GM18951 (cell line): ENCODE measurements around the gene CELF2.

Source experiments
- POLR2A ChIP-seq: IDR thresholded peaks from 4 replicates; pipeline ENCODE4 v1.6.1; 2011; ENCODE audit warnings: mild to moderate bottlenecking; ENCODE audit not compliant: insufficient read length, insufficient read depth; ENCODE audit errors: extremely low read depth
- in situ Hi-C: fragments of 300-500 bp; cut with MboI; formaldehyde crosslinking; loops from one replicate; pipeline ENCODE4 v1.12.0; 2022; ENCODE audit warnings: low sequenced_read_pairs, mixed read lengths, inconsistent platforms; ENCODE audit not compliant: unreplicated experiment

CELF2 gene

DNA sequence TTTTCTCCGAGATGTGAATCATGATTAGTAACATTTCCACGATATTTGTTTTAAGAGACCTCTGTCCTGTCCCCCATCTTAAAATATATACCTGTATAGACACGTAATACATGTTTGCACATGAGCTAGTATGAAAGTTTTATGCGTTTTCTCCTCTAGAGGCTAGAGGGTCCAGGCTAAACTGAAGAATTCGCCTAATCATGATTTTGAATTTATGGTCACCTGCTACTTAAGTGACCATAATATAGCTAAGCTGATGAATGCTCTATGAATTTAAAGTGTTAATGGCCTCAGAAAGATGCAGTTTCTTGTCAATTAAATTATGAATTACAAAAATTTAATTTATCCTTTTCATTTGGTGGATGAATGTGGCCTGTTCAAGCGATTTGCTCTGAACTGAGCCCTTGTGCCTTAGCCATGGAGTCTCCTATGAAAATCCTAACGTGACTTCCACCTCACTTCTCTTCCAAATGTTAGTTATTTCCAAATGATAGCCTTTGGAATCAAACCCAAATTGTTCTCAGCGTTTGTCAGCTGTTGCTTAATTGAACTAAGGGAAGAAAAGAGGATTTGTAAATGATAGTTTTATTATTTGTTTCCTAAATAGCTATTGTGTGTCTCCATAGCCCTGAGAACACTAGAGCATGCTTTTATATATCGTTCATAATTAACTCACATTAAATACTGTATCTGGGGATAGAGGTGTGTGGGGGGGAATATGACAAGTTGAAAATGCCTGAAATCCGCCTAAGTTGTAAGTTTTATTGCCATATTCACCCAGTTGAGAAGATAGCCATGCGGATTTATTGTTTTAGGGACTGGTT is 2.3 kb downstream of the CELF2 start:
- in situ Hi-C loops: no loop called here
- TF ChIP-seq POLR2A: no peak

DNA sequence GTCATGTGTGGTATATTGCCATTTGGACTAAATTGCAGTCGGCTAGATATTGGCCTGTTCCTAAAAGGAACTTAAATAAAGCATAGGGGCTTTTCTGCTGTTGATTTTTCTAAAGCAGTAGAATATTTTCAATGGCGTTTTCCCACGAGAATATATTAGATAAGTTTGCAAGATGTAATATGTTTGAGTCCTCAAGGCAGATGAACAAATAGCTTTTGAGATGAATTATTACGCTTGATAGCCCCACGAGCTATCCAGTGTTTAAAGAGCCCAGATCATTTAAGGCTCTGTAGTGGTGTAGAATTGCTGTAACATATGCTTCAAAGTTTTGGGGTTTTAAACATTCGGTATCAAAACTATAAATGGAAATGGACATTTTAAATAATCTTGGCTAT is 2.9 kb downstream of the CELF2 start:
- no peak for TF ChIP-seq POLR2A

DNA sequence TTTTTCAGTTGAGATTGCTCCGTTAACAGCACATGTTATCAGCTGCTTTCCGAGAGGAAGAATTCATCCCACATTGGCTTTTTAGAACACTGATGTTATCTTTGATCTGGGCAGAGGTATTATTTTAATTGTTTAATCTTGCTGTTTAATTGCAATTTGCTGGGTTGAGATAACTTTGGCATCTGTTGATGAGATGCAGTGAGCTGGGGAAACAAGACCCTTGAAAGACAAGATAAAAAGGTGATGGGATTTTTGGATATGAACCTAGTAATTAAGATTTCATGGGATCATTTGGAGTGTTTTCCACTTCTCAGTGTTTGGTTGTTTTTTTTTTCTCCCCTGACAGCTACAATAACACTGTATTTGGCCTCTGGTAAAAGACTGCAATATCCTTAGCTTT is 4.5 kb downstream of the CELF2 start:
- in situ Hi-C loops: no loop called here
- no peak for TF ChIP-seq POLR2A

More for the DNA sequence above, 2.9 kb downstream of the CELF2 start:
- in situ Hi-C loops: no loop called here

DNA sequence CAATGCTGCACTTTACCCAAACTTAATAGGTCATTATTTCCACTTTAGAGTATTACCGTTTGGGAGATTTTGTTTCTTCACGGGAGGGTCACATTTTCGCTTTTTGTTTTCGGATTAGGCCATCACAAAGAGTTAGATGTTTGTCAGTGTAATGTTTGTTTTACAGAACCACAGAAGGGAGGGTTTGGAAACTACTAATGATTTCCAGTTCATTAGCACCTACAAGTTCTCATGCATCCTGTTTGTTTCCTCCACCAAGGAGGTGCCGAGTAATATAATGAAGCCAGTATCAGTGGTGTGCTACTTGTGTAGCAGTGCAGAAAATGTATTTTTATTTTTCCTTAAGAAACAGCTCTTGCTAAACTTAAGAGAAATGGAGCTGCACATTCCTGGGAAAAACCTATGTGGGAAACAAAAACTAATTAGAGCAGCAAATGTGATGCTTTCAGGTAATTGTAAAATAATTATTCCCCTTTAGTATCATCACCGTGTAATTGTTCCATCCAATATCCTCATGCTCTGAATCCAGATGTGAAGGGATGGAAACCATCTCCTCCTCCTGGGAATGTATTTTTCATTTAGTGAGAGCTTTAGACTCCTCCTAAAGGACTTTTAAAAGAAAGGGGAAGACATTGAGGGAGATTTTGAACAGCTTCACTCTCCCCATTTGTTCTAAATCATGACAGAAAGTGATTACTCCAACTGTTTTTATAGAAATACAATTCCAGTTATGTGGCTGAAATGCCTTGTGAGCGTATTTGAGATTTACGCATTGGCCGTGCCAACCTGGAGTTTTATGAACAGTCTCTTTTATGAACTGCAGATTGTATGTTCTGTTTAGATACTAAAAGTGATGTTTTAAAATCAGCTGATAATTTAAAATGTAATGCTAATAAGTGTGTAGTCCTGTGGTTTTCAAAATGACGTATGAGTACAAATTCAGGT is 5.6 kb downstream of the CELF2 start:
- TF ChIP-seq POLR2A: no peak
- in situ Hi-C loops: no loop called here

DNA sequence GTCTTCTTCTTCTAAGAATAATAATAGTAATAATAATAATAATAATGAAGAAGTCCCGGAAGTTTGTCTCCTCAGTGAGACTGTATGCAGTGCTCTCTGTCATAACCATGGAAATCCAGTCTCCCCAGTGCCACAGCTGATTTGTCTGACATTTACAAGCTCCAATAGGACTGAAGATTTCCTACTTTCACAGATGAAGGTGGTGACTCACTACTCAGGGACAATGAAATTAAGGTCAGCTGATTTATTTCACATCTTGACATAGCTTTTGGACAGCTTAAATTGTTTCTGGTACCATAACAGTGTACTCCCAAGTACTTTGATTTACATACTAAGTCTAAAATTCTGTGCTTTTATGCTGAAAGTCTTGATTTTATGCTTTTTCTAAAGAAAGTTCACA is 6.9 kb downstream of the CELF2 start:
- in situ Hi-C loops: no loop called here
- TF ChIP-seq POLR2A: no peak

DNA sequence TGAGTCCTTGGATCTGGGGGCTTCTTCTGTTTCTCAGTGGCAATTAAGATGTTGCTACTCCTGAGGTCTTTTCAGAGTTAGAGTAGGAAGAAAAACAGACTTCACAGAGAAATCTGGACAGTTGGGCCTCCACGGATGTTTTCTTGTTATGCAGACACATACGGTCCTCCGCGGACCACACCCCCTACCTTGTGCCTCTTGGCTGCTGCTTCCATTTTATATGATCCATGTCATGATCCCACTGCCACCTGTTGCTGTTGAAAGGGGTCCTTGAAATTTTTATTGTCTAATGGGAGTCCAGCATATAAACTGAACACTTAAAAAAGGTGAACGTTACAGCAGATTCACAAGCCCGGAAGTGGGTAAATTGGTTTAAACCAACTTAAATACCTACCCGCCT is 8.3 kb downstream of the CELF2 start:
- in situ Hi-C loops: no loop called here
- TF ChIP-seq POLR2A: no peak

DNA sequence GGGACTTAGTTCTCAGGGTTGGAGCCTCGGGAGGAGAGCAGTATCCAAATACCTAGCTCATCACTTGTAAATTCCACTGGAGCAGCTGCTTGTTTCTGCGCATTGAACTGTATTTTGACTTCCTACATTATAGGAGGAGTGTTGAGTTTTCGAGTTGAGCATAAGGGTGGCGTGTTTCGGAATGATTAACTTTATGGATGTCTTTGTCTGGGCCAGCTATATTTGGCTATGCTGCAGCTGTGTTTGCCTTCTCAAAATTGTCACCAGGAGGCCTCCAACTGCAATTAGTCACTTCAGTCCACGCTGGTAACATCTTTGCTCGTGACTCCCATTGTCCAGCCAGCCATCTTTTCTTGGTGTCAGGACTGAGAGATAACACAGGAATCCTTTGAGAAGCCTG is 9.1 kb downstream of the CELF2 start:
- in situ Hi-C loops: no loop called here
- no peak for TF ChIP-seq POLR2A

DNA sequence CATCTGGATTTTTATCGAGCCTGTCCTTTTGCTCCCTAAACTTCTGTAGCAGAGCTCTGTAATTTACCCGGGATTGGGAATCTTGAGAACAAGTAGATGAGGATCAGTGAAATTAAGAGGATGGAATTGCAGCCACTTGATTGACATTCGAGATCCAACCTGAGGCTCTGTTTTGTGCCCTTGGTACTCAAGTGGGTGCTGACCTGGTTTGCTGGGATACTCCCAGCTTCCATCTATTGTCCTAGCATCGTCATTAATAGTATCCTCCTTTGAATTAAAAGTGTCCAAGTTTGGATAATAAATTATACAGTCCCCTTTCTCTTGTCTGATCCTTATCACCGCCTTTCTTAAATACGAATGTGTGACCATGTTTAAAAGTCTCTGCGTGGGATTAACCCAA is 17.1 kb downstream of the CELF2 start:
- TF ChIP-seq POLR2A: no peak
- in situ Hi-C loops: no loop called here

DNA sequence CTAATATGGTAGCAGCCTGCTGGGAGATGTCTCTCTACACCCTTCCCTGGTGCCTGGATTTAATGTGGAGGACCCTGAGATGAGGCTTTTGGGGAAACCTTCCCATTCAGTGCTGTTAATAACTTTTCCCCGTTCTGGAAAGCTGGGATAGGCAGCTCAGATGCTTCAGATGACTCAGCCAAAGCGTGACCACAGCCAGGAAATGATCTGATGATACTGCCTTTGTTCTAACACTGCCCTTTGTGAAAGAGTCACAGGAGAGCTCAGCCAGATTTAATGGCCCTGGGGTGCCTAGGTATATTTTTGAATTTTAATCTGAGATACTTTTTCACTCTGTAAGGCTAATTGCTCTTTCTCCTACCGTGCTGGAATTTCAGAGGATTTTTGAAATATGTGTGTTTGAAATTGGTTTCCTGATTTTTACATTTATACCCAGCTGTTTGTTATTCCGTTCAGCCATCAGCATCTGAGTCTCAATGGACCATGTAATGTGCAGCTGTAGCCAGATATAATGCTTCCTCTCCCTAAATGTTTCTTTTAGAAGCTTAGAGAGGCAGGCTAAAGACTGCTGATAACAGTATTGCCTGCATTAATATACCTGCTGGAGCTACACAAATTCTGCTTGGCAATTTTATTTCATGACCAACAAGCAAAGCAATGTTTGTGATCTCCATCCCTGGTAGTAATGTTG is 17.8 kb downstream of the CELF2 start:
- in situ Hi-C loops: no loop called here
- TF ChIP-seq POLR2A: no peak

DNA sequence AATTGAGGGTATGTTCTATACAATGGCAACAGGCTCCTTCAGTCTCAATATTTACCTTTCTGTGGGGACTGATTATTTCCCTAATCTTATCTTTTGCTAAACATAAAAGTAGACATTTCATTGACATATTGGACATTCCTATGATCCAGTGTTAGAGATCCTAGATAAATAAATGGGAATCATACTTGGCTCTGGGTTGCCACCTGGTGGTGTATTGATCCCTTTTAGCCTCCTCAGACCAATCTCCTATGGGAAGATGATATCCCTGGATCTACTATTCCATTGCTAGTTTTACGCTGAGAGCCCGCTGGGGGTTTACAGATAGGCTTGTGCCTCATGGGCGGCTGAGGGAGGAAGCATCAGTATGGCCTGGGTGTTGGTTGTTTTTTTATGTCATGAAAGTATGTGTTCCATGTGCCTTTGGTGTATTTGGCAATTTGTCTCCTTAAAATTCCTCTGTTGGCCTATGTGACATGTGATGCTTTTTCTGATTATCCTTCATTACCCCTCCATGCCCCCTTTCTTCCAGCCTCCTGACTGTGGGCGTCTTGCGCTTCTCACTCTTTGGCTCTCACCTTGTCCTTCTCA is 18.8 kb downstream of the CELF2 start:
- no peak for TF ChIP-seq POLR2A
- in situ Hi-C loops: no loop called here

DNA sequence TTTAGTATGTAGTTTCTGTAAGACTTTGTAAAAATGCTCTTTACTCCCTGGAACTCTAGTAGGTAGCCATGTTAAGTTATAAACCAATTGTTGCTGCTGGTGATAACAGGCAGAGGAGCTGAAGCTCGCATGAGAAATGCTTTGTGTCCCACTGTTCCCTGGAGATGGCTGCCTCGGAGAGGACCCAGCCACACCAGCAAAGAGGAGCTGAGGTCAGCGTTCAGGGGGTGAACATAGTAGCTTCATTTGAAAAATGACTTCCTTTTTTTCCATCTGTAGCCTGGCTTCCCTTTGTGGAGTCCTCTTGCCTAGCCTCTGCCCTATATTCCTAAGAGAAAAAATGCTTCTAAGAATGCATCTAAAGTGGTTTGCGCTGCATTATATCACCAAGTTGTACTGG is 20.3 kb downstream of the CELF2 start:
- TF ChIP-seq POLR2A: no peak
- in situ Hi-C loops: no loop called here

DNA sequence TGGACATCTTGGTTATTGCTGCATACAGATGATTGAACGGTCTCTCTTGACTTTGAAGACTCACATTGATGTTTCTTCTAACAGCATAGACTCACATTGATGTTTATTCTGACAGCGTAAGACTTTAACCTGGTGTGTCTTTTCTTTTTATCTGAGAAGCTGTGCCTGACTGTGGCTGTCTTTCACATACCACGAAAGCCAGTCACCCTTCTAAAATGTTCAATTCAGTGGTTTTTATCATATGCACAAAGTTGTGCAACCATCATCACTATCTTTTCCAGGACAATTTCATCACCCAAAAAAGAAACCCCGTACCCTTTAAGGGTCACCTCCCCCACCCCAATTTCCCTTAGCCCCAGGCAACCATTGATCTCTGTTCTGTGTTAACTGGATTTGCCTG is 24.7 kb downstream of the CELF2 start:
- no peak for TF ChIP-seq POLR2A
- in situ Hi-C loops: no loop called here

DNA sequence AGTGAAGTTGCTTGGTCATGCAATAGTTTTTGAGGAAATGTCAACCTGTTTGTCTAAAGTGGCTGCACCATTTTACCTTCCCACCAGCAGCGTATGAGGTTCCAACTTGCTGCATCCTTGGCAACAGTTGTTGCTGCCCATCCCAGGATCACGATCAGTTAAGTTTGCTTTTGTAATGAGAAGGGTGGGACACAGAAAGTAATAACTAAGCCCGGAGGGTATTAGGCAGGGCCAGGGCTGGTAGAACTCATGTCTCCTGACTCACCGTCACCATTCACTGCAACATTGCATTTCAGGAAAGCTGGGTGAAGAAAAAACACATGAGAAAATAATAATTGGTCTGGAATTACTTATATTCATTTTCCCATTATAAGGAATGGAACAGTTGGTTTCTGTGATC is 25.4 kb downstream of the CELF2 start:
- no peak for TF ChIP-seq POLR2A
- in situ Hi-C loops: no loop called here
